Breast epithelium (tissue), 3 donors: Measurements from ENCODE around the gene MICOS13.

Experiments
- POLR2A ChIP-seq: fragments of 450-650 bp; IDR thresholded peaks from one replicate; pipeline ENCODE4 v1.6.1; 2016; ENCODE audit warnings: antibody characterized with exemption, mild to moderate bottlenecking, moderate library complexity
- TF ChIP-seq, protein P1 (sequence below), 3 donors: fragments of 450-650 bp; IDR thresholded peaks; one replicate each; pipeline ENCODE4 v1.5.1; 2016 to 2017; ENCODE audit warnings: antibody characterized with exemption in 3 of 3, mild to moderate bottlenecking in 3 of 3, moderate library complexity in 3 of 3

DNA sequence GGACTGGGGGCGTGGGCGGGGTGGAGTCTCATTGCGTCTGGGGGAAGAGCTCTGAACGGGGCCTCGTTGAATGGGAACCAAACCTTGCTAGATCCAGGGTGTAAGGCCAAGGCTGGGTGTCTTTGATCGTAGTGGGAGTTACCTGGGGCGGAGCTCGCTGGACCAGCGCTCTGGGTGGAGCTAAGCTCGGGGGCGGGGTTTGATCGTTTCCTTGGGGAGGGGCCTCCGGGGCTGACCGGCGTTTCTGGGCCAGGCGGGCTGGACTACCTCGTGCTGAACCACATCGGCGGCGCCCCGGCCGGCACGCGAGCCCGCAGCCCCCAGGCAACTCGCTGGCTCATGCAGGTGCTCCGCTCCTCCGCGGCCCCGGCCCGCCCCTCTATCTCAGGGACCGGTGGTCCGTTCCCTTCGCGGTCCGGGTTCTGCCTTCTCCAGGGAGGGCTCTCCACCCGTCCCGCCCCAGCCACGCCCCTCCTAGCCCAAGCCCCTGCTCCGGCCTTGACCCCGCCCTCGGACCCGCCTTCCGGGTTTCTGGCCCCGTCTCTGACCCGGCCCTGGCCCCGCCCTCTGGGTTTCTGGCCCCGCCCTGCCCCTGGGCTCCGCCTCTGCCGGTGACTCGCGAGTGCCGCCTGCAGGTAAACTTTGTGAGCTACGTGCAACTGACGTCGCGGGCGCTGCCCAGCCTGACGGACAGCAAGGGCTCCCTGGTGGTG lies 6.5 kb upstream of the MICOS13 start:
- TF ChIP-seq, protein P1, sequence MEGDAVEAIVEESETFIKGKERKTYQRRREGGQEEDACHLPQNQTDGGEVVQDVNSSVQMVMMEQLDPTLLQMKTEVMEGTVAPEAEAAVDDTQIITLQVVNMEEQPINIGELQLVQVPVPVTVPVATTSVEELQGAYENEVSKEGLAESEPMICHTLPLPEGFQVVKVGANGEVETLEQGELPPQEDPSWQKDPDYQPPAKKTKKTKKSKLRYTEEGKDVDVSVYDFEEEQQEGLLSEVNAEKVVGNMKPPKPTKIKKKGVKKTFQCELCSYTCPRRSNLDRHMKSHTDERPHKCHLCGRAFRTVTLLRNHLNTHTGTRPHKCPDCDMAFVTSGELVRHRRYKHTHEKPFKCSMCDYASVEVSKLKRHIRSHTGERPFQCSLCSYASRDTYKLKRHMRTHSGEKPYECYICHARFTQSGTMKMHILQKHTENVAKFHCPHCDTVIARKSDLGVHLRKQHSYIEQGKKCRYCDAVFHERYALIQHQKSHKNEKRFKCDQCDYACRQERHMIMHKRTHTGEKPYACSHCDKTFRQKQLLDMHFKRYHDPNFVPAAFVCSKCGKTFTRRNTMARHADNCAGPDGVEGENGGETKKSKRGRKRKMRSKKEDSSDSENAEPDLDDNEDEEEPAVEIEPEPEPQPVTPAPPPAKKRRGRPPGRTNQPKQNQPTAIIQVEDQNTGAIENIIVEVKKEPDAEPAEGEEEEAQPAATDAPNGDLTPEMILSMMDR (IDR thresholded peaks at IDR 0.05) = peak; percentile 71 to 82 (median 81)
- TF ChIP-seq POLR2A = no peak
